PFSK-1 (cell line): ENCODE results near the gene RNU6-7.

Experiments used
- POLR2AphosphoS5 ChIP-seq: IDR thresholded peaks from 2 replicates; pipeline ENCODE4 v1.6.1; 2012; ENCODE audit warnings: low read depth, mild to moderate bottlenecking, control low read depth, low read length, moderate library complexity
- REST ChIP-seq, 2 experiments: IDR thresholded peaks; 2 replicates each; pipeline versions ENCODE4 v1.6.1 to v1.8.0; 2011 to 2012; ENCODE audit warnings: low read depth in 2 of 2, low read length in 2 of 2, control low read depth in 1 of 2, inconsistent platforms in 1 of 2, mild to moderate bottlenecking in 1 of 2, moderate library complexity in 1 of 2; ENCODE audit not compliant: insufficient read depth in 1 of 2
- SIN3A ChIP-seq: IDR thresholded peaks from 2 replicates; pipeline ENCODE4 v1.6.1; 2012; ENCODE audit warnings: mild to moderate bottlenecking, low read length, moderate library complexity, borderline replicate concordance; ENCODE audit not compliant: insufficient read depth
- TAF1 ChIP-seq: IDR thresholded peaks from 2 replicates; pipeline ENCODE4 v1.6.1; 2012; ENCODE audit warnings: low read length, control low read depth, borderline replicate concordance; ENCODE audit not compliant: insufficient read depth

DNA sequence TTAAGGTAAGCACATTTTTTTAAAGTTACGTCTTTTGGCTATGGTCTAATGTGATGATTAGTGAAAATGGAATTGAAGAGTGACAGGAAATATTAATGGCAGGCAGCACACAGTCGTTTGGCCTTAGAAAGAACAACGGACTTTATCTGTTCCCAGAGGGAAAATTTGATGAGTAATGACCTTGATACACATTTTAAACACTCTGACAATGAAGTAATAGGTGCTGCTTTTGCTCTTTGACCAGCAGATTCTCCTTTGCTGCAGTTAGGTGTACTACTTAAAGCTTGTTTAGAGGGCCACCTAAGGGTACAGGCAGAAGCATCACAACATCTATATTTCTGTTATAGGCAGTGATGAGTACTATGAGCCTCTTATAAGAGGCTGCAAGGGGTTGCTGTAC, 28.3 kb downstream of the RNU6-7 start:
- TF ChIP-seq POLR2AphosphoS5: no peak
- no peak for TF ChIP-seq REST (IDR thresholded peaks at IDR 0.05; ENCODE audit: insufficient read depth in 1 of 2, low read depth in 2 of 2, low read length in 2 of 2)
- TF ChIP-seq SIN3A: no peak
- TF ChIP-seq TAF1: no peak
